ENCODE measurements around the gene TNFRSF6B.

Gene TNFRSF6B

GRCh38 chr20:63700199-63701050 is 4.0 kb downstream of the TNFRSF6B start:
- no peak overlapping the region for H3K27ac ChIP-seq

DNA sequence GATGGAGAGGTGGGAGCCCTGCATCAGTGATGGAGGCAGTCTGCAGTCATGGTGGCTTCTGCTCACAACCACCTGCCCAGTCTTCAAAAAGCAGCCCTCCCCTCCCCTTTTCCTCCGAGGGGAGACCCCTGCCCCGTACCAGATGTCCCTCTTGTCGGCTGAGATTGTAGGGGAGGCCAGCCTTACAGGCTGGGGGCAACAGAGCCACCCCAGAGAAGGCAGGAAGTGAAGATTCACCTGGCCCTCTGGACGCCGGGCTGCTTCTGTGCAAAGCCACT is 4.5 kb downstream of the TNFRSF6B start:
- H3K27ac ChIP-seq, result no peak overlapping the region
- no peak for TF ChIP-seq ZFX (IDR thresholded peaks at IDR 0.05; ENCODE audit: borderline replicate concordance)
- TF ChIP-seq CTCF (IDR thresholded peaks at IDR 0.05), result no peak

More at GRCh38 chr20:63700199-63701050, 4.0 kb downstream of the TNFRSF6B start:
- no peak for TF ChIP-seq CTCF (IDR thresholded peaks at IDR 0.05)

- TF ChIP-seq CTCF (IDR thresholded peaks at IDR 0.05) (no peak), ZFX (IDR thresholded peaks at IDR 0.05; ENCODE audit: borderline replicate concordance) (no peak)
- H3K27ac ChIP-seq, result no peak overlapping the region
Observed at GRCh38 chr20:63701329-63702035, 5.0 kb downstream of the TNFRSF6B start.

- no peak overlapping the region for H3K27ac ChIP-seq
- TF ChIP-seq CTCF (IDR thresholded peaks at IDR 0.05) (no peak), ZFX (IDR thresholded peaks at IDR 0.05; ENCODE audit: borderline replicate concordance) (no peak)
Observed at GRCh38 chr20:63702036-63702665, 5.7 kb downstream of the TNFRSF6B start.

- no peak overlapping the region for H3K27ac ChIP-seq
- no peak for TF ChIP-seq CTCF (IDR thresholded peaks at IDR 0.05)
- no peak for TF ChIP-seq ZFX (IDR thresholded peaks at IDR 0.05; ENCODE audit: borderline replicate concordance)
Observed at GRCh38 chr20:63702751-63703470, 6.5 kb downstream of the TNFRSF6B start.

GRCh38 chr20:63703471-63703975 is 7.1 kb downstream of the TNFRSF6B start:
- TF ChIP-seq ZFX (IDR thresholded peaks at IDR 0.05; ENCODE audit: borderline replicate concordance) (no peak), CTCF (IDR thresholded peaks at IDR 0.05) (no peak)
- H3K27ac ChIP-seq, result no peak overlapping the region

Data from 22Rv1 (cell line).